GM19455 (cell line): ENCODE results near the gene GRAP2.
"Not testable (repeated sequence)": the region's sequence is repeated elsewhere in the genome, so short reads cannot be mapped to it uniquely, and the experiment has no call there.

ENCODE experiments used
- ATAC-seq: cut with Tn5 transposase; IDR thresholded peaks from one replicate; pipeline ENCODE4 v1.9.1; 2021; ENCODE audit not compliant: unreplicated experiment

Gene GRAP2

GRCh38 chr22:39900306-39901227, at the start of gene GRAP2:
Gene GRAP2 (plus strand): TSS chr22:39901084. CDS start chr22:39947107, 46,023 bp downstream.
- no peak for ATAC-seq

- ATAC-seq = no peak
These were observed 49.1 kb upstream of the GRAP2 start for GRCh38 chr22:39851606-39852315.

- no peak for ATAC-seq
These were observed 48.1 kb upstream of the GRAP2 start for GRCh38 chr22:39852799-39853198.

- no peak for ATAC-seq
These were observed 44.3 kb upstream of the GRAP2 start for GRCh38 chr22:39856588-39856987.

- ATAC-seq = no peak
These were observed 40.8 kb upstream of the GRAP2 start for GRCh38 chr22:39859903-39860588.

- ATAC-seq = no peak
These were observed 32.1 kb upstream of the GRAP2 start for GRCh38 chr22:39868741-39869140.

GRCh38 chr22:39869797-39870196, 31.1 kb upstream of the GRAP2 start:
- not testable (repeated sequence) for ATAC-seq

- ATAC-seq = no peak
These were observed 29.7 kb upstream of the GRAP2 start for GRCh38 chr22:39871008-39871798.

- ATAC-seq = no peak
These were observed 28.3 kb upstream of the GRAP2 start for GRCh38 chr22:39872548-39872947.

GRCh38 chr22:39873965-39874364, 26.9 kb upstream of the GRAP2 start:
- ATAC-seq = no peak

GRCh38 chr22:39875176-39875885, 25.6 kb upstream of the GRAP2 start:
- ATAC-seq = not testable (repeated sequence)

- ATAC-seq = no peak
These were observed 23.6 kb upstream of the GRAP2 start for GRCh38 chr22:39877079-39877845.

- no peak for ATAC-seq
These were observed 20.2 kb upstream of the GRAP2 start for GRCh38 chr22:39880722-39881121.

- ATAC-seq = no peak
These were observed 17.8 kb upstream of the GRAP2 start for GRCh38 chr22:39883057-39883456.

GRCh38 chr22:39889924-39890323, 11.0 kb upstream of the GRAP2 start:
- ATAC-seq = not testable (repeated sequence)

- ATAC-seq = no peak
These were observed 7.4 kb upstream of the GRAP2 start, which contains the start of gene ENTHD1 for GRCh38 chr22:39893526-39893925. Gene ENTHD1 (minus strand): TSS chr22:39893760. CDS start chr22:39887748, 6,012 bp downstream.

- ATAC-seq = no peak
These were observed 6.3 kb upstream of the GRAP2 start for GRCh38 chr22:39894554-39895092.

GRCh38 chr22:39895682-39896081, 5.2 kb upstream of the GRAP2 start:
- ATAC-seq = no peak
